Mammary epithelial cell (primary cell): ENCODE measurements around the gene OPHN1.

Source experiments
- CTCF ChIP-seq, 2 donors: IDR thresholded peaks in 1 of 2; conservative IDR thresholded peaks in 1 of 2; 2 replicates each; pipeline ENCODE4 v1.5.1; 2011 to 2012; ENCODE audit warnings: inconsistent platforms in 2 of 2, low read length in 2 of 2, mild to moderate bottlenecking in 2 of 2, control low read depth in 1 of 2, low read depth in 1 of 2; ENCODE audit not compliant: insufficient read depth in 1 of 2; ENCODE audit errors: extremely low read depth in 1 of 2
- EZH2 ChIP-seq: IDR thresholded peaks from 2 replicates; pipeline ENCODE4 v1.6.1; 2012; ENCODE audit warnings: low read length, inconsistent platforms, borderline replicate concordance

GRCh38 chrX:68254738-68255645, 178.3 kb downstream of the OPHN1 start:
- TF ChIP-seq CTCF (conservative IDR thresholded peaks at IDR 0.05 in 1 of 2, IDR thresholded peaks at IDR 0.05 in 1 of 2; ENCODE audit: extremely low read depth in 1 of 2, insufficient read depth in 1 of 2, low read depth in 1 of 2, low read length in 2 of 2) (no peak), EZH2 (no peak)
